Caco-2 (cell line): ENCODE data around the gene CASZ1. TPM values are rescaled to one million over a fixed set of nuclear protein-coding genes. Genes with fewer than 3 reads are reported as not detected.

ENCODE experiments used
- BruUV-seq: library from RNA; stranded (reverse); fragments of 400-500 nt; replicated peaks from 2 replicates; lab custom pipeline; 2021; lab: Mats Ljungman, UMichigan
- CTCF ChIA-PET: fragments of 300-600 bp; sonication (Branson Sonifier 250); formaldehyde crosslinking; loops from one replicate; lab custom pipeline; 2022; ENCODE audit warnings: antibody characterized with exemption; lab: Charles Lee
- POLR2A ChIA-PET: fragments of 300-600 bp; sonication (Branson Sonifier 250); formaldehyde crosslinking; loops from one replicate; lab custom pipeline; 2022; ENCODE audit warnings: antibody characterized with exemption; lab: Charles Lee
- DNase-seq, 2 experiments: peaks; one replicate each; pipeline versions ENCODE4 v3.0.0 to v3.0.0-alpha.2; 2020 to 2022
- H3K27me3 ChIP-seq: replicated peaks from 2 replicates; pipeline ENCODE4 v1.6.0; 2011; ENCODE audit warnings: low read length; ENCODE audit not compliant: control insufficient read depth, insufficient read depth
- H3K36me3 ChIP-seq: 2 replicates; pipeline ENCODE4 v1.5.1; 2011; ENCODE audit warnings: low read length; ENCODE audit not compliant: control insufficient read depth, insufficient read depth
- H3K4me1 ChIP-seq: fragments of 250-450 bp; sonication (Bioruptor Pico); 2 replicates; pipeline ENCODE4 v1.5.1; 2020; ENCODE audit warnings: mild to moderate bottlenecking
- H3K4me3 ChIP-seq: 2 replicates; pipeline ENCODE4 v1.5.1; 2011; ENCODE audit warnings: low read depth, mild to moderate bottlenecking, control low read depth, low read length
- H3K9me3 ChIP-seq: fragments of 250-450 bp; sonication (Bioruptor Pico); 2 replicates; pipeline ENCODE4 v1.5.1; 2020; ENCODE audit warnings: mild to moderate bottlenecking, moderate library complexity
- H3K27ac Mint-ChIP-seq: one replicate; pipeline ENCODE4 v1.8.0; 2022; ENCODE audit warnings: mixed read lengths; ENCODE audit not compliant: unreplicated experiment
- H3K27me3 Mint-ChIP-seq: one replicate; pipeline ENCODE4 v1.8.0; 2022; ENCODE audit warnings: mixed read lengths; ENCODE audit not compliant: insufficient read depth, unreplicated experiment
- H3K36me3 Mint-ChIP-seq: one replicate; pipeline ENCODE4 v1.8.0; 2022; ENCODE audit warnings: mild to moderate bottlenecking, mixed read lengths; ENCODE audit not compliant: insufficient read depth, unreplicated experiment
- H3K4me1 Mint-ChIP-seq: one replicate; pipeline ENCODE4 v1.8.0; 2022; ENCODE audit warnings: low read depth, mixed read lengths; ENCODE audit not compliant: unreplicated experiment
- H3K4me3 Mint-ChIP-seq: one replicate; pipeline ENCODE4 v1.8.0; 2022; ENCODE audit warnings: mild to moderate bottlenecking, moderate library complexity, mixed read lengths; ENCODE audit not compliant: unreplicated experiment
- H3K9me3 Mint-ChIP-seq: one replicate; pipeline ENCODE4 v1.8.0; 2022; ENCODE audit warnings: mixed read lengths; ENCODE audit not compliant: unreplicated experiment
- intact Hi-C: fragments of 100-400 bp; cut with micrococcal nuclease; formaldehyde crosslinking; loops from one replicate; pipeline ENCODE4 v1.10.0; 2022; ENCODE audit not compliant: unreplicated experiment
- total RNA-seq: library from RNA; stranded (reverse); gene quantifications from 2 replicates; pipeline ENCODE4 v1.2.3, GENCODE V29; 2022
- TF ChIP-seq, protein P1 (sequence below), 2 experiments: fragments of 200-600 bp in 1 of 2; IDR thresholded peaks; 1 replicate in 1 of 2; 2 replicates in 1 of 2; pipeline versions ENCODE4 v1.5.1 to v1.8.0; 2011 to 2022; ENCODE audit warnings: antibody characterized with exemption in 1 of 2, control low read depth in 1 of 2, inconsistent platforms in 1 of 2, low read depth in 1 of 2, low read length in 1 of 2, mild to moderate bottlenecking in 1 of 2, moderate library complexity in 1 of 2; ENCODE audit not compliant: insufficient read depth in 1 of 2, severe bottlenecking in 1 of 2, unreplicated experiment in 1 of 2

Gene CASZ1
- total RNA-seq, 1 experiment from 2014 or later: 10.9 TPM

DNA sequence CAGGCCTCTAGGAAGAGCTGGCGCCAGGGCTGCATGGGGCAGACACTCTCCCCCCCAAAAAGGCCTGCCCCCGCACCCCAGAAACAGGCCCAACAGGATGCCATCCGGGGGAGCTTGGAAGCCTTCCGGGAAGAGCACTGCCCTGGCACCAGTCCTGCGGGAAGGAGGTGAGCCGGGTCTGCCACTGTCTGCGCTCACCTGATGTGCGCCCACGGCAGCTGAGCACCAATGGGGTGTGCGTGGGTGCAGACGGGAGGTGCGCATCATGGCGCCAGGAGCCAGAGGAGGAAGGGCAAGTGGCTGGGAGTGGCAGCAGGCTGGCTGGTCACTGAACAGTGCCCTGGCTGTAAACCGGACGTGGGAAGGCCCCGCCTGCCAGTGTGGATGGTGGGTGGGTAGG lies 73.6 kb downstream of the CASZ1 start:
- BruUV-seq: no TSS peak
- POLR2A ChIA-PET: no interaction called here
- Histone ChIP-seq H3K36me3 (no peaks in the 10 kb centered on the region), H3K4me3 (no peak overlapping the region), H3K9me3 (no peaks in the 10 kb centered on the region), H3K4me1 (no peaks in the 10 kb centered on the region), H3K27me3 (no peaks in the 10 kb centered on the region)
- Mint-ChIP-seq H3K27ac (no peak overlapping the region), H3K9me3 (no peaks in the 10 kb centered on the region), H3K4me1 (no peaks in the 10 kb centered on the region), H3K4me3 (no peak overlapping the region), H3K36me3 (no peaks in the 10 kb centered on the region), H3K27me3 (no peaks in the 10 kb centered on the region)
- intact Hi-C loops: no loop called here
- TF ChIP-seq, protein P1, sequence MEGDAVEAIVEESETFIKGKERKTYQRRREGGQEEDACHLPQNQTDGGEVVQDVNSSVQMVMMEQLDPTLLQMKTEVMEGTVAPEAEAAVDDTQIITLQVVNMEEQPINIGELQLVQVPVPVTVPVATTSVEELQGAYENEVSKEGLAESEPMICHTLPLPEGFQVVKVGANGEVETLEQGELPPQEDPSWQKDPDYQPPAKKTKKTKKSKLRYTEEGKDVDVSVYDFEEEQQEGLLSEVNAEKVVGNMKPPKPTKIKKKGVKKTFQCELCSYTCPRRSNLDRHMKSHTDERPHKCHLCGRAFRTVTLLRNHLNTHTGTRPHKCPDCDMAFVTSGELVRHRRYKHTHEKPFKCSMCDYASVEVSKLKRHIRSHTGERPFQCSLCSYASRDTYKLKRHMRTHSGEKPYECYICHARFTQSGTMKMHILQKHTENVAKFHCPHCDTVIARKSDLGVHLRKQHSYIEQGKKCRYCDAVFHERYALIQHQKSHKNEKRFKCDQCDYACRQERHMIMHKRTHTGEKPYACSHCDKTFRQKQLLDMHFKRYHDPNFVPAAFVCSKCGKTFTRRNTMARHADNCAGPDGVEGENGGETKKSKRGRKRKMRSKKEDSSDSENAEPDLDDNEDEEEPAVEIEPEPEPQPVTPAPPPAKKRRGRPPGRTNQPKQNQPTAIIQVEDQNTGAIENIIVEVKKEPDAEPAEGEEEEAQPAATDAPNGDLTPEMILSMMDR (IDR thresholded peaks at IDR 0.05; ENCODE audit: insufficient read depth in 1 of 2, low read depth in 1 of 2, low read length in 1 of 2, severe bottlenecking in 1 of 2, unreplicated experiment in 1 of 2): no peak
- CTCF ChIA-PET: no interaction called here
- DNase-seq: no peak

DNA sequence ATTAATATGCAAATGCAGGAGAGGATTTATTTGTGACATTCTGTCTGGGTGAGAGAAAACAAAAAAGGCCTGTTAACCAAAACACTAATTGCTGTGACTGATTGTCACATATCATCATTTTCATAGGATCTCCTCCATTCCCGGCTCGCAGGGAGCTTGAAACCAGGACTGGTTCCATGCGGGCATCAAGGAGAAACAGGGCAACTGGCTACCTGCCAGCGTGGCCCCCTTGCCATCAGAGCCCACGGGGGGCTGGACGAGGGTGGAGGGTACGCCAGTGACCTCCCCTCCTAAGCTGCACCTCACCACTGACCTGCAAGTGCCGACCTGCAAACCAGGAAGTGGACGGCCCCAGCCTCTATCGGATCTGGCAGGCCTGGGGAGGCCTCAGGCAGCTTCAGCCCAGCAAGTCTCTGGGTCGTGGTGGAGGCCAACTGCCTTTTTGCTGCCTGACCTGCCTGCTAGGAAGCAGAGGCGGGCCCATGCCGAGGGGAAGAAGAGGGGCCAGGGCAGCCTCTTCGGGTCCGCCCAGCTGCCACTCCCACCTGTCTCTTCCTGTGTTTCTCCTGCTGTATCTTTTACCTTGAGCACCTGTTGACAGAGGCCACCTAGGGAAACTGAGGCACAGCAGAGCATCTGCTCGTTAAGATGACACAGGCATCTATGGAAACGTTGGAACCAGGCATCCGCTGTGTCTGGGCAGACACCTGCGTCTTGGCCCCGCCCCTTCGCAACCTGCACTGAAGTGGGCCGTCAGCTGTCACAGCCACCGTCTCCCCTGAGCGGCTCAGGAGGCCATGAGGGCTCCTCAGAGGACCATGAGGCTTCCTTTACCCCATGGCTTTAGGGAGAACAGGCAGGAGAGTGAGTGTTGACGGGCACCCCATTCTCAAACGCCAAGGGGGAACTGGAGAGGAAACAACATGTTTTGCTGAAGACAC lies 74.8 kb downstream of the CASZ1 start:
- no peaks in the 10 kb centered on the region for H3K36me3 ChIP-seq
- Mint-ChIP-seq H3K36me3 (no peaks in the 10 kb centered on the region), H3K4me1 (no peaks in the 10 kb centered on the region), H3K27me3 (no peaks in the 10 kb centered on the region), H3K9me3 (no peaks in the 10 kb centered on the region), H3K4me3 (no peak overlapping the region), H3K27ac (no peak overlapping the region)
- BruUV-seq: no TSS peak
- no peaks in the 10 kb centered on the region for H3K27me3 ChIP-seq
- POLR2A ChIA-PET: no interaction called here
- H3K4me1 ChIP-seq: no peaks in the 10 kb centered on the region
- intact Hi-C loops: no loop called here
- H3K4me3 ChIP-seq: no peak overlapping the region
- DNase-seq: no peak
- CTCF ChIA-PET: no interaction called here
- H3K9me3 ChIP-seq: no peaks in the 10 kb centered on the region
- TF ChIP-seq, protein P1 (IDR thresholded peaks at IDR 0.05; ENCODE audit: insufficient read depth in 1 of 2, low read depth in 1 of 2, low read length in 1 of 2, severe bottlenecking in 1 of 2, unreplicated experiment in 1 of 2): no peak

DNA sequence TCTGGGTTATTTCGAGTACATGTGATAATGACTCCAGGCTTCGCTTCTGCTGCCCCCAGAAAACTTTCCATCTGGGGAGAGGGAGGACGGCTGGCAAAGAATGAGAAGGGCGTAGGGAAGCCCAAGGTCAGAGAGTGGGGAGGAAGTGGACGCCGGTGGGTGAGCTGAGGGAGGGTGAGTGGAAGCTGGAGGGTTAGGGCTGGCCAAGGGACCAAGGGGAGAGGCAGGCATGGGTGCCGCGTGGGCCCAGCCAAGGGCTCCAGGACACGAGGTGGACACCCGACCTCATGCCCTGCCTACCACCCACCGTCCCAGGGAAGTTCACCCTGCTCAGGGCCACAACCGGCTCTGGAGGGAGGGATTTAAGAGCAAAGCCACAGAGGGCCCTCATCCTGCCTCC lies 75.8 kb downstream of the CASZ1 start:
- no peak for DNase-seq
- CTCF ChIA-PET: no interaction called here

More for the DNA sequence above, 75.8 kb downstream of the CASZ1 start:
- Histone ChIP-seq H3K27me3 (no peaks in the 10 kb centered on the region), H3K4me3 (no peak overlapping the region), H3K36me3 (no peaks in the 10 kb centered on the region), H3K4me1 (no peaks in the 10 kb centered on the region), H3K9me3 (no peaks in the 10 kb centered on the region)
- POLR2A ChIA-PET: no interaction called here
- BruUV-seq: no TSS peak
- Mint-ChIP-seq H3K4me1 (no peaks in the 10 kb centered on the region), H3K27me3 (no peaks in the 10 kb centered on the region), H3K9me3 (no peaks in the 10 kb centered on the region), H3K36me3 (no peaks in the 10 kb centered on the region), H3K27ac (no peak overlapping the region), H3K4me3 (no peak overlapping the region)
- intact Hi-C loops: no loop called here
- TF ChIP-seq, protein P1 (IDR thresholded peaks at IDR 0.05; ENCODE audit: insufficient read depth in 1 of 2, low read depth in 1 of 2, low read length in 1 of 2, severe bottlenecking in 1 of 2, unreplicated experiment in 1 of 2): no peak
